Cerebellar nuclear complex (tissue), 1 donor: Measurements from ENCODE around the gene SLC43A2.
A peak's percentile ranks its signal among the peaks of the same experiment; 100 is the strongest.

Source experiments
- DNase-seq, 2 experiments: peaks; one replicate each; lab custom pipeline; 2025; lab: John Stamatoyannopoulos, UW

Gene SLC43A2

DNA sequence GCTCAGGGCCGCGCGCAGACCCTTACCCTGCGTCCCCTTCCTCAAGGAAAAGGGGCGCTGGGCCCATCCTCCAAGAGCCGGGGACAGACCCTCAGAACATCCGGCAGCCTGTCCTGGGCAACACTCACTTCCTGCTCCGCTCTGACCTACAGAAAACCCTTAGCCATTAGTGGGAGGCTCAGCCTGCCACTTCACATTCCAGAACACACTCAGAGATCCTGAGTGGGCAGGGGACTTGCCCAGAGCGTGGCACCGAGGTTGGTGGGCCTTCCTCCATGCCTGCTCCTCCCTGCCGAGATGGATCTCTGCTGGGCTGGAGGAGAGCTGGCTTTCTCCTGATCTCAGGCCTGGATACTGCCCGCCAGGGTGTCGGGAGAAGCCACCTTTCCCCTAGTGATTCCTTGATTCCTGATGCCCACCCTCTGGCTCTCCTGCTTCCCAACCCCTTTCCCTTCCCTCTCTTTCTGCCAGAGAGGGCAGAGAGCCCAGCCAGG lies 15.4 kb upstream of the SLC43A2 start:
- no peak for DNase-seq

GRCh38 chr17:1643293-1643998 lies 14.8 kb upstream of the SLC43A2 start:
- no peak for DNase-seq

DNA sequence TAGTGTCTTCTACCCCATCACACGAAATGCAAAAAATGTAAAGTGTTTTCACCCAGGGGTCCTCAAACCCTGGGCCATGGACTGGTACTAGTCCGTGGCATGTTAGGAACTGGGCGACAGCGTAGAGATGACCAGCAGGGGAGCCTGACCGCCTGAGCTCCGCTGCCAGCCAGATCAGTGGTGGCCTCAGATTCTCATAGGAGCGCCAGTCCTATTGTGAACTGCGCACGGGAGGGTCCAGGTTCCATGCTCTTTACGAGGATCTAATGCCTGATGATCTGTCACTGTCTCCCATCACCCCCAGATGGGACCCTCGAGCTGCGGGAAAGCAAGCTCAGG lies 12.4 kb upstream of the SLC43A2 start:
- no peak for DNase-seq

DNA sequence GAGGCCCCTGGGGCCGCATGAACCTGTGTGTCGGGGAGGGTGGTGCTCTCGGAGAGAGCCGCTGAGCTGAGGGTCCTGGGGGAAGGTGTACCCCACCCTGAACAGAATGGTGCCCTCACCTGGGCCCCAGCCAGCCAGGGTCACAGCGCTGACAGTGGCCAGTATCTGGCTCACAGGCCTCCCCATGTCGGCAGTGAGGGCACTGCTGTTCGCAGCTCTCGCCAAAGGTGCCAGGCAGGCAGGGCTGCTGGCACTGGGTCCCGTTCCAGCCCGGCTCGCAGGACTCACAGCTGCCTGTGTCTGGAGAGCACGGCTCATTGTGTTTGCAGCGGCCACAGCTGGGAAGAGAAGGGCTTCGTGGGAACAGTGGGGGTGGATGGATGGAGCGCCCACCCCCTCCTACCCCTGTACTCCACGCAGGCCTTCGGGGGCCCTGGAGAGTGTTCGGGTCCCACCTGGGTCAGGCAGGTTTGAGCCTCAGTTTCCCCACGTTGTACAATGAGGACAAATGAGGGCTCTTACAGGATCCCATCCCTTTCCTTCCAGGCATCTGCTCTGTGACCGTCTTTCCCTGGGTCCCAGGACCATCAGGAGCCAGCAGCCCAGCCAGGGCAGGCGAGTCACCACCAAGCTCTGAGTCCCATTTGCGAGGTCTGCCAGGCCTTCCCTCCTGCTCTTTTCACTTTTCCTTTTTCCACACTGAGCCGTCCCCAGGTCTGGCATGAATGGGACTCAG lies 11.9 kb upstream of the SLC43A2 start:
- no peak for DNase-seq

DNA sequence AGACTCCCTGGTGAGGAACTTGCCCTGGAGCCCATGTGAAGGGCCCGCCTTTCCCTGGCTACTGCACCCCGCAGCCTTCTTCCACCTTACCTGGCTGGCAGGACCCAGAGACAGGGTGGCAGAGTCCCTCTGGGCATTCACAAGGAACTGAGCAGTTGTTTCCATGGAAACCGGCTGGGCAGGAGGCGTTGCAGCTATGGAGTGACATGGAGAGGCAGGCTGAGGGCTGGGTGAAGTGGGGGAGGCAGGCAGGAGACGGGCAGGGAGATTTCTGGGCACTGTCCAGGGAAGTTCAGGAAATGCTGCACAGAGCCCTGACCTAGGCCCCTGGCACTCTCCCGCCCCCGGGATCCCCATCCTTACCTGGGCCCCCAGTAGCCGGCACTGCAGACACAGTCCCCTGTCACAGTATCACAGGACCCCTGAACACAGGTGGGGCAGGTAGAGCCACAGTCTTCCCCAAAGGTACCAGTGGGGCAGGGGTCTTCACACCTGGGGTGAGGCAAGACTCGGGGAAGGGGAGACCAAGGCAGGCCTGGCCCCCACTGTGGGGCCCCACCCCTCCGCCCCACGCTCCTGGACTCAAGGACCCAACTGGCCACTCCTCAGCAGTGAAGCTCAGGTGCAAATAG lies 11.0 kb upstream of the SLC43A2 start:
- DNase-seq: no peak

DNA sequence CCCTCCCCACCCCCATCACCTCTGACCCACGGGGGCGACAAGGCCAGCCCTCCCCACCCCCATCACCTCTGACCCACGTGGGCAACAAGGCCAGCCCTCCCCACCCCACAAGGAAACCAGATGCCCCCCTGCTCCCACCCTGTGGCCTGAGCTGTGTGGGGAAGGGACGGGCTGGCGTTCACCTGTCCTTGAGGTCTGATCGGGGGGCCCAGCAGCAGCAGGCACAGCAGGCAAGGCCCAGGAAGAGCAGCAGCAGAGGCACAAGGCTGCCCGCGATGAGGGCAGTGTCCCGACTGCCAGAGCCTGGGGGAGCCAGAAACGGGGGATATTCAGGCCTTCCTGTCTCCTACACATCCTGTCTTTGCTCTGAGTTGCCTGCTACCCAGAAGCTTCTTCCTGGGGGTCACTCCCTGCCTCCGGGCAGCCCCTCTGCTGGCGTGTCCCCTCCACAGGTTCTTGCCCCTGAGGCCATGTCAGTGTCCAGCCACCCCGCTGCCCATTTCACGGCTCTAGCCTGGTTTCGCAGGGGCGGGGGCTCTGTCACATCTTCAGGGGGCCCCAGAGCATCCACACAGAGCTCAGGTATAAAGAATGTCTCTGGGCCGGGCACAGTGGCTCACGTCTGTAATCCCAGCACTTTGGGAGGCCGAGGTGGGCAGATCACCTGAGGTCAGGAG lies 10.1 kb upstream of the SLC43A2 start:
- DNase-seq: no peak

- no peak for DNase-seq
Measured at GRCh38 chr17:1638171-1638590, 9.5 kb upstream of the SLC43A2 start.

GRCh38 chr17:1636732-1637285 lies 8.2 kb upstream of the SLC43A2 start:
- no peak for DNase-seq

DNA sequence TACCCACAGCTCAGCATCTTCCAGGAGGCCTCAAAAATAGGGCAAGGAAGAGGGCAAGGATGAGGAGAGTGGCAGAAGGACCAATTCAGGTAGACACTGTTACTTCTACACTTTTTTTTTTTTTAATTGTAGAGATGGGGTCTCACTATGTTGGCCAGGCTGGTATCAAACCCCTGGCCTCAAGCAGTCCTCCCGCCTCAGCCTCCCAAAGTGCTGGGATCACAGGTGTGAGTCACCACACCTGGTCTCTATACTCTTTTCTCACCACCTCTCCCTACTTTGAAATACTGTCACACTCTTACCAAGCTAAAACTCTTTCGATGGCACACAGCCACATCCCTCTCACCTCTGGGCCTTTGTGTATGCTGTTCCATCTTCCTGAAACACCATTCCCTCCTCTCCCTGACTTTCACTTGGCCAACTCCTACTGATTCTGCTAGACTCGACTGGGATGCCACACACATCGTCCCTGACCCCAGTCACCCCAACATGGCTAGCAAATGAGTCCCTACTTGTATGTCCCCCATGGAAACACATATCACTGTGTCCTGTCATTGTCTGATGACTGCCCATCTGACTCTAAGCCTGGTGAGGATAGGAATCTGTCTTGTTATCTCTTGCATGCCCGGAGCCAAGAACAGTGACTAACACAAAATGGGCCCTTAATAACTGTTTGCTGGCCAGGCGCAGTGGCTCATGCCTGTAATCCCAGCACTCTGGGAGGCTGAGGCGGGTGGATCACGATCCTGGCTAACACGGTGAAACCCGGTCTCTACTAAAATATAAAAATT lies 7.2 kb upstream of the SLC43A2 start:
- no peak for DNase-seq

GRCh38 chr17:1634841-1635650 lies 6.4 kb upstream of the SLC43A2 start:
- no peak for DNase-seq

DNA sequence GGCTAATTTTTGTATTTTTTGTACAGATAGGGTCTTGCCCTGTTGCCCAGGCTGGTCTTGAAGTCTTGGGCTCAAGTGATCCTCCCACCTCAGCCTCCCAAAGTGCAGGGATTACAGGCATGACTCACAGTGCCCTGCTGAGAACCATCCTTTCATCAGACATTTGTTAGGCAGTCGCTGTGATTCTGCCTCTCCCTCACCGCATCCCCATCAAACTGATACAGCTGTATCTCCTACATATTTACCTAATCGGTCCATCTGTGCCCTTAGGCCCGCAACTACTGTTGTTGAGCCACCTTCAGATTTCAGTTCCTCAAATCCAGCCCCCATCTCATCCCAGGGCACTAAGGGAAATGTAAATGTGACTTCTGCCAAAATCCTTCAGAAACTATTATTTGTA lies 2.0 kb upstream of the SLC43A2 start:
- DNase-seq: no peak

DNA sequence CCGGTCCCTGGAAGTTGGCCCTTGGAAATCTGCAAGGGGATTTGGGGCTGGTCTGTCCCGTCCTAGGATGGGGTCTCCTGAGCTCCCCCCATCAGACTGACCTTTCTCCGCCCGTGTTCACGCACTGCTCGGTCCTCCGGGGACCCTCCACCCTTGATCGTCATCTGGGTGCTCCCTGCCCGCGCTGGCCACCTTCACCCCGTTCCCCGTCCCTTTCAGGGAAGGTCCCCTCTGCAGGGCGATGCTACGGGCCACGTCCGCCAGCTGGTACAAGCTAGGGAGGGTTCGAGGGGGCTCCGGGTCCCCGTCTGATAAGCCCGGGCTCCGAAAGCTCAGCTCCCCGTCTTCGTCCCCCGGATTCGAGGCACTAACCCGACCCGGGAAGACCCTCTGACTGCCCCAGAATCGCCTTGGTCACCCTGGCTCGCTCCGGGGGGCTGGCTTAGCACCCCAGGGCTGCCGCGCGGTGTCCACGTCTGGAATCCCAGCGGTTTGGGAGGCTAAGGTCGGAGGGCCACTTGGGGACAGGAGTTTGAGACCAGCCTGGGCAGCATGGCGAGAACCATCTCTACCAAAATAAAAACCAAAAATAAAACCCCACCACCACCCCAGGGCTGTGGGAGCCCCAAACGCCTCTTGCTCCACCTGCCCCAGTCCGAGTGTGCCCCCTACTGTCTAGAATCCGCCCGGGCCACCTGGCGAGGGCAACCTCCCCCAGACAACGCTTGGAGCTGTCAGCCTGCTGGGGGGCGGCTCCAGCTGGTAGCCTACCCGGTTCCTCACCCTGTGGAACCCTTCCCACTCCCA lies 1.1 kb upstream of the SLC43A2 start:
- DNase-seq: no peak

GRCh38 chr17:1628856-1629503 lies 346 bp upstream of the SLC43A2 start:
- DNase-seq: peak; percentile 54 to 80

- DNase-seq: peak in 1 of 2 experiments; percentile 47
Measured at GRCh38 chr17:1627182-1627981, 1.3 kb downstream of the SLC43A2 start.

DNA sequence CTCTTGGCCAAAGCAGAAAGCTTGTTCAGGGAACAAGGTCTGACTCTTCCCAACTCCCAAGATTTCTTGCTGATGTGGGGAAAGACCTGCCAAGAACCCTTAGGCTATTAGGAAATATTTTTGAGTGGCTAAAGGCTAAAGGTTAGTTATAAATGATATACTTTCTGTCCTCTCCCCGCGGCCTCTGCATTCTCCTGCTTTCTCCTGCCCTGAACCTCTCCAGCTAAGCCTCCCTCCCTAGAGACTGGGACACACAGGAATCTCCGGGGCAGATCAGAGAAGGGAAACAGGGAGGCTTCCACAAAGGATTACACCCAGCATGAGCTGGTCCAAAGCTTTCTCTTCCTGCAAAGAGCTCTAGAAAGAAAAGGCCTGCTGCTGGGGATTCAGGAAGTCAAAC lies 2.3 kb downstream of the SLC43A2 start:
- no peak for DNase-seq

DNA sequence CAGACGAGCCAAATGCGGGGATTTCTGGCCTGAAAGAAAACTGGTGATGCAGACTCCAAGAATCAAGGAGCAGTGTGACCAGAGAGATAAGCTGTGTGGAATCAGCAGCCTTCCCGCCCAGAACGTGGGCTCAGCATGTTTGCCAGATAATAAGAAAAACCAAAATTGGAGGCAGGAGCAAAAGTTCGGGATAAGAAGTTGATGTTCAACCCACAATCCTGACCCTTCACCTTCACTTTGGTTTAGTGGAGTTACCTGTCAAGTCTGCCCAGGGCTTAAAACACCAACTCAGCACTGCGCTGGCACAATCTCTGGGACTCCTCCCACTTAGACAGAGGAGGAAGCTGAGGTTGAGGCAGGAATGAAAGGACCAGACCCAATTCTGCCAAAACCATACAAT lies 3.1 kb downstream of the SLC43A2 start:
- no peak for DNase-seq

GRCh38 chr17:1625053-1625452 lies 3.6 kb downstream of the SLC43A2 start:
- no peak for DNase-seq

GRCh38 chr17:1624650-1625049 lies 4.0 kb downstream of the SLC43A2 start:
- no peak for DNase-seq
